PC-9 (cell line): ENCODE measurements around the gene REEP3. TPM values are rescaled to one million over a fixed set of nuclear protein-coding genes. Genes with fewer than 3 reads are reported as not detected.
A peak's percentile ranks its signal among the peaks of the same experiment; 100 is the strongest.

ENCODE experiments used
- BruUV-seq: library from RNA; stranded (reverse); fragments of 400-500 nt; replicated peaks from 2 replicates; lab custom pipeline; 2021; lab: Mats Ljungman, UMichigan
- CTCF ChIA-PET: fragments of 300-600 bp; sonication (Branson Sonifier 250); formaldehyde crosslinking; loops from one replicate; lab custom pipeline; 2022; ENCODE audit warnings: antibody characterized with exemption; lab: Charles Lee
- POLR2A ChIA-PET: fragments of 300-600 bp; sonication (Branson Sonifier 250); formaldehyde crosslinking; loops from one replicate; lab custom pipeline; 2022; ENCODE audit warnings: antibody characterized with exemption; ENCODE audit not compliant: unreplicated experiment; lab: Charles Lee
- DNase-seq, 2 experiments: peaks; one replicate each; pipeline versions ENCODE4 v3.0.0 to v3.0.0-alpha.2; 2015 to 2022; ENCODE audit warnings: mixed read lengths in 1 of 2
- H2AFZ ChIP-seq: fragments of 200-600 bp; sonication (generic); 2 replicates; pipeline ENCODE4 v1.8.1; 2017; ENCODE audit warnings: antibody characterized with exemption
- H3F3A ChIP-seq: fragments of 200-600 bp; sonication (generic); 2 replicates; pipeline ENCODE4 v1.8.1; 2017; ENCODE audit warnings: antibody characterized with exemption, mild to moderate bottlenecking, low read depth; ENCODE audit not compliant: insufficient read depth
- H3K27ac ChIP-seq: fragments of 200-600 bp; sonication (generic); 2 replicates; pipeline ENCODE4 v1.6.1; 2016; ENCODE audit warnings: mixed run types
- H3K27me3 ChIP-seq: fragments of 200-600 bp; sonication (generic); 2 replicates; pipeline ENCODE4 v1.6.1; 2016; ENCODE audit warnings: low read depth, mixed run types; ENCODE audit not compliant: insufficient read depth
- H3K36me3 ChIP-seq: fragments of 200-600 bp; sonication (generic); 2 replicates; pipeline ENCODE4 v1.6.1; 2016; ENCODE audit warnings: low read depth, mixed run types
- H3K4me1 ChIP-seq: fragments of 200-600 bp; sonication (generic); replicated peaks from 2 replicates; pipeline ENCODE4 v1.6.1; 2016; ENCODE audit warnings: mixed run types; ENCODE audit not compliant: insufficient read depth
- H3K4me2 ChIP-seq: fragments of 200-600 bp; sonication (generic); 2 replicates; pipeline ENCODE4 v1.6.1; 2017; ENCODE audit warnings: mixed run types
- H3K4me3 ChIP-seq: fragments of 200-600 bp; sonication (generic); 2 replicates; pipeline ENCODE4 v1.6.1; 2016; ENCODE audit warnings: mixed run types
- H3K79me2 ChIP-seq: fragments of 200-600 bp; sonication (generic); 2 replicates; pipeline ENCODE4 v1.6.1; 2017; ENCODE audit warnings: low read depth, mixed run types
- H3K9me2 ChIP-seq: fragments of 200-600 bp; sonication (generic); 2 replicates; pipeline ENCODE4 v1.8.1; 2017; ENCODE audit warnings: mild to moderate bottlenecking; ENCODE audit not compliant: insufficient read depth
- H3K9me3 ChIP-seq: fragments of 200-600 bp; sonication (generic); 2 replicates; pipeline ENCODE4 v1.8.1; 2016; ENCODE audit warnings: low read depth; ENCODE audit not compliant: insufficient read depth
- H4K20me1 ChIP-seq: fragments of 200-600 bp; sonication (generic); 2 replicates; pipeline ENCODE4 v1.8.1; 2017; ENCODE audit not compliant: insufficient read depth
- EZH2 ChIP-seq: fragments of 200-600 bp; sonication (generic); IDR thresholded peaks from 2 replicates; pipeline ENCODE4 v1.8.0; 2017; ENCODE audit warnings: antibody characterized with exemption, low read depth
- intact Hi-C: fragments of 100-400 bp; cut with micrococcal nuclease; formaldehyde crosslinking; loops from one replicate; pipeline ENCODE4 v1.10.0; 2022; ENCODE audit not compliant: unreplicated experiment
- total RNA-seq: library from RNA; stranded (reverse); gene quantifications from 2 replicates; pipeline ENCODE4 v1.2.3, GENCODE V29; 2021
- TF ChIP-seq, protein P1 (sequence below): fragments of 200-600 bp; sonication (generic); conservative IDR thresholded peaks from 2 replicates; pipeline ENCODE4 v1.6.1; 2017; ENCODE audit warnings: mixed run types, antibody characterized with exemption, mild to moderate bottlenecking, moderate library complexity

Gene REEP3
- total RNA-seq, 1 experiment from 2014 or later: 56.4 TPM

DNA sequence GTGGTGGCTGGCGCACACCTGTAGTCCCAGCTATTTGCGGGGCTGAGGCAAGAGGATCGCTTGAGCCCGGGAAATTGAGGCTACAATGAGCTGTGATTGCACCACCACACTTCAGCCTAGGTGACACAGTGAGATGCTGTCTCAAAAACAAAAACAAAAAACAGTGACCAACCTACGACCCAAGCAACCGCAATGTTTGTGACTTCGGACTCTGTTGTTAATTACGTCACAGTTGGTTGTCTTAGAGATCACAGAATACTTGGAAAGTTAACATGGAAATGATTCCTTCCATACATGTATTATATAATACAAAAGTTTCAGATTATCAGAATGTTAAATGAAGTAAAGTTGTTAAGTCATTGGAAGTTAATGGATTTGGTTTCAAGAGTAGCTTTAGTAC is 106.2 kb downstream of the REEP3 start:
- Histone ChIP-seq H3K9me3 (no peaks in the 10 kb centered on the region), H3K36me3 (no peaks in the 10 kb centered on the region), H4K20me1 (no peaks in the 10 kb centered on the region), H3K9me2 (no peaks in the 10 kb centered on the region), H3K4me2 (no peak overlapping the region), H3K4me3 (no peak overlapping the region), H3K27me3 (no peaks in the 10 kb centered on the region), H3K4me1 (peaks cover 18% of the 10 kb centered on the region), H3K79me2 (no peaks in the 10 kb centered on the region), H3K27ac (no peak overlapping the region), H2AFZ (no peak overlapping the region), H3F3A (peaks cover 9% of the 10 kb centered on the region)
- POLR2A ChIA-PET: no interaction called here
- BruUV-seq: no TSS peak
- no peak for DNase-seq
- TF ChIP-seq, protein P1, sequence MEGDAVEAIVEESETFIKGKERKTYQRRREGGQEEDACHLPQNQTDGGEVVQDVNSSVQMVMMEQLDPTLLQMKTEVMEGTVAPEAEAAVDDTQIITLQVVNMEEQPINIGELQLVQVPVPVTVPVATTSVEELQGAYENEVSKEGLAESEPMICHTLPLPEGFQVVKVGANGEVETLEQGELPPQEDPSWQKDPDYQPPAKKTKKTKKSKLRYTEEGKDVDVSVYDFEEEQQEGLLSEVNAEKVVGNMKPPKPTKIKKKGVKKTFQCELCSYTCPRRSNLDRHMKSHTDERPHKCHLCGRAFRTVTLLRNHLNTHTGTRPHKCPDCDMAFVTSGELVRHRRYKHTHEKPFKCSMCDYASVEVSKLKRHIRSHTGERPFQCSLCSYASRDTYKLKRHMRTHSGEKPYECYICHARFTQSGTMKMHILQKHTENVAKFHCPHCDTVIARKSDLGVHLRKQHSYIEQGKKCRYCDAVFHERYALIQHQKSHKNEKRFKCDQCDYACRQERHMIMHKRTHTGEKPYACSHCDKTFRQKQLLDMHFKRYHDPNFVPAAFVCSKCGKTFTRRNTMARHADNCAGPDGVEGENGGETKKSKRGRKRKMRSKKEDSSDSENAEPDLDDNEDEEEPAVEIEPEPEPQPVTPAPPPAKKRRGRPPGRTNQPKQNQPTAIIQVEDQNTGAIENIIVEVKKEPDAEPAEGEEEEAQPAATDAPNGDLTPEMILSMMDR: no peak
- TF ChIP-seq EZH2: no peak
- intact Hi-C loops: no loop called here
- CTCF ChIA-PET: no interaction called here

DNA sequence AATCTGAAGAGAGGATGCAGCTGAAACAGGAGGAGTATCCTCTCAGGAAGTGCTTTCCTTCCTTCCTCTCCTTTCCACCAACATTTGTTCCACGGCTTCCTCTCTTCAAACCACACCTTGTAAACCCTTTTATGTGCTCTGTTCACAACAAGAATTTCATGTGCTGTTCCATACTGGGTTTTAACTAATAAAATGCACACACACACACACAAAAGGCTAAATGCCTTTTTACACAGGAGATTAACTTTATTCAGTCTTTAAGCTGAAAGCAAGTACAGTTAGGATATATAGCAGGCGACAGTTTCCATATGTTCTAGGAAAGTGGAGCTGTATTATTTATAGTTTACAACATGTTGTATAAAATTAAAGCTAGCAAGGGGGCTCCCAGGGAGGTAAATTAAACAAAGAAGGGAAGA is 106.7 kb downstream of the REEP3 start:
- intact Hi-C loops: loop anchor here (2.0 kb wide), 2 partner anchors 107 to 189 kb away; partner anchors contain the start of gene REEP3
- Histone ChIP-seq H4K20me1 (no peaks in the 10 kb centered on the region), H3K9me3 (no peaks in the 10 kb centered on the region), H3K9me2 (no peaks in the 10 kb centered on the region), H3K4me1 (peaks cover 18% of the 10 kb centered on the region), H3K4me3 (no peak overlapping the region), H3K4me2 (no peak overlapping the region), H3K79me2 (no peaks in the 10 kb centered on the region), H3K27me3 (no peaks in the 10 kb centered on the region), H3F3A (peaks cover 9% of the 10 kb centered on the region), H3K36me3 (no peaks in the 10 kb centered on the region), H2AFZ (no peak overlapping the region), H3K27ac (no peak overlapping the region)
- BruUV-seq: no TSS peak
- ChIA-PET POLR2A (no interaction called here), CTCF (interaction anchor here (0.9 to 2.1 kb wide), 3 partner anchors 89 to 410 kb away, joined by 3 to 9 read pairs (median 3); no protein-coding TSS in a partner anchor)
- DNase-seq: no peak
- TF ChIP-seq, protein P1: no peak
- TF ChIP-seq EZH2: no peak

DNA sequence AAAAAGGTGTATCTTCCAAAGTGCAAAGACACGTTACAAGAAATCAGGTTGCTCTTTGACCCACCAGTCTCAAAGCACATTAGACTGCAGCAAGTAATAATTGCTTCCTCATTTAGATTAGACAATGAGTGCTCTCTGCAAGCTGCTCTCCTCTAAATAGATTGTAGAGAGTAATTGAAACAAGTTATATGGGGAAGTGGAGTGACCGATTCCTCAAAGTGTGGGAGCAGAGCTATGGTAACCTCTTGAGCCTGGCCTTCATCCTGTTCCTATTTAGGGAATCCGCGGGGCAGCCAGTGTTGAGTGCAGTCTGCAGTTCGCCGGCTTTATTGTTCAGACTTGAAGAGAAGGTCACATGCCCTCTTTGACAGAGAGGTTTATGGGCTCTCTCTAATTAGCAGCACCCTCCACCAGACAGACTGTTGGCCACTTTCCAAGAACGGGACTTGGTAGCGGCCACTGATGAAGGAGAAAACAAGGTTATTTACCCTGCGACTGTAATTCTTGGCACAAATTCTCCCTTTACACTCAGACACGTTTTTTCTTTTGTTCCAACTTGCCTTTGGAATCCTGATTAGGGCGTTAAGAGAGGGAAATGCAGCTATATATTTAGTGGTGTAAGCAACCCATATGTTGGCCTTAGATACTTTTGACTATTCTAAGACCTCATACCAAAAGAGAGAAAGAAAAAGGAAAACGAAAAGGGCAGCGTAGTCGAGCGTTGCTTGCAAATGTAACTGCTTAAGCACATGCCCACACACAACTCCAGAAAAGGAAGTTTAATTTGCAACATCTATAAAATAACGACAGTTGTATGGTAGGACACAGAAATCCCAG is 107.5 kb downstream of the REEP3 start:
- TF ChIP-seq, protein P1: no peak
- no peak for TF ChIP-seq EZH2
- Histone ChIP-seq H3K27ac (no peak overlapping the region), H4K20me1 (no peaks in the 10 kb centered on the region), H3K9me3 (no peaks in the 10 kb centered on the region), H3K4me1 (peaks cover 18% of the 10 kb centered on the region), H3F3A (peaks cover 9% of the 10 kb centered on the region), H3K4me2 (peak overlapping the region; percentile 85), H3K79me2 (no peaks in the 10 kb centered on the region), H3K9me2 (no peaks in the 10 kb centered on the region), H3K27me3 (no peaks in the 10 kb centered on the region), H3K4me3 (peak overlapping the region; percentile 76; the same call in 1 of the 2 replicates), H2AFZ (peak overlapping the region; percentile 46; the same call in 1 of the 2 replicates), H3K36me3 (no peaks in the 10 kb centered on the region)
- peak in 1 of 2 experiments; percentile 8 for DNase-seq
- intact Hi-C loops: loop anchor here (1.0 to 2.0 kb wide), 7 partner anchors 84 to 461 kb away; partner anchors contain the start of genes JMJD1C and REEP3
- no TSS peak for BruUV-seq
- ChIA-PET CTCF (interaction anchor here (0.6 to 2.1 kb wide), 7 partner anchors 59 to 462 kb away, joined by 3 to 9 read pairs (median 3); no protein-coding TSS in a partner anchor), POLR2A (interaction anchor here (0.6 to 1.3 kb wide), 5 partner anchors 92 to 1362 kb away, joined by 3 to 4 read pairs (median 3); no protein-coding TSS in a partner anchor)
